Tibial nerve (tissue), 4 donors: ENCODE measurements around the gene ZNF423. TPM values are rescaled to one million over a fixed set of nuclear protein-coding genes. Genes with fewer than 3 reads are reported as not detected.

Source experiments
- DNase-seq, 2 donors: peaks; one replicate each; pipeline ENCODE4 v3.0.0-alpha.2; 2019; ENCODE audit warnings: low spot score in 2 of 2
- H3K27ac ChIP-seq, 4 donors: fragments of 200-600 bp; sonication (generic) in 3 of 4; one replicate each; pipeline ENCODE4 v1.5.1; 2017 to 2019; ENCODE audit warnings: mild to moderate bottlenecking in 1 of 4
- H3K27me3 ChIP-seq, 2 donors: fragments of 200-600 bp; sonication (generic) in 1 of 2; one replicate each; pipeline versions ENCODE4 v1.5.1 to v1.6.0; 2017 to 2019
- H3K36me3 ChIP-seq, 3 donors: fragments of 200-600 bp; sonication (generic); one replicate each; pipeline ENCODE4 v1.5.1; 2018 to 2019
- H3K4me1 ChIP-seq, 4 donors: fragments of 200-600 bp; sonication (generic) in 3 of 4; one replicate each; pipeline ENCODE4 v1.5.1; 2017 to 2019
- H3K4me3 ChIP-seq, 4 donors: fragments of 200-600 bp; sonication (generic) in 3 of 4; one replicate each; pipeline ENCODE4 v1.5.1; 2017 to 2019; ENCODE audit warnings: mild to moderate bottlenecking in 1 of 4, moderate library complexity in 1 of 4
- H3K9me3 ChIP-seq, 4 donors: fragments of 200-600 bp; sonication (generic) in 3 of 4; one replicate each; pipeline ENCODE4 v1.5.1; 2017 to 2019
- EP300 ChIP-seq, 2 donors: sonication (generic); formaldehyde crosslinking; IDR thresholded peaks; one replicate each; pipeline ENCODE4 v1.6.1; 2017; ENCODE audit warnings: antibody characterized with exemption in 2 of 2, mild to moderate bottlenecking in 1 of 2
- POLR2A ChIP-seq, 2 donors: fragments of 450-650 bp; IDR thresholded peaks; one replicate each; pipeline ENCODE4 v1.6.1; 2017; ENCODE audit warnings: antibody characterized with exemption in 2 of 2, mild to moderate bottlenecking in 2 of 2, moderate library complexity in 2 of 2
- WGBS, 2 donors: methylation state at CpG; one replicate each; pipeline ENCODE4 v1.1.5; 2018; 5-methylcytosine and 5-hydroxymethylcytosine counted together
- total RNA-seq, 4 donors: library from RNA; depleted of rRNA; stranded (reverse); fragments of >200 nt; gene quantifications; one replicate each; pipeline ENCODE4 v1.1.0, GENCODE V29; 2016
- TF ChIP-seq, protein P1 (sequence below), 5 experiments: fragments of 200-600 bp in 3 of 5; fragments of 450-650 bp in 2 of 5; sonication (generic) in 3 of 5; IDR thresholded peaks; one replicate each; pipeline ENCODE4 v1.5.1; 2016 to 2019; ENCODE audit warnings: antibody characterized with exemption in 5 of 5, mild to moderate bottlenecking in 3 of 5, moderate library complexity in 2 of 5

Gene ZNF423
- total RNA-seq, 4 donors from 2014 or later = 15.9 to 20.5 (median 18.5) TPM

DNA sequence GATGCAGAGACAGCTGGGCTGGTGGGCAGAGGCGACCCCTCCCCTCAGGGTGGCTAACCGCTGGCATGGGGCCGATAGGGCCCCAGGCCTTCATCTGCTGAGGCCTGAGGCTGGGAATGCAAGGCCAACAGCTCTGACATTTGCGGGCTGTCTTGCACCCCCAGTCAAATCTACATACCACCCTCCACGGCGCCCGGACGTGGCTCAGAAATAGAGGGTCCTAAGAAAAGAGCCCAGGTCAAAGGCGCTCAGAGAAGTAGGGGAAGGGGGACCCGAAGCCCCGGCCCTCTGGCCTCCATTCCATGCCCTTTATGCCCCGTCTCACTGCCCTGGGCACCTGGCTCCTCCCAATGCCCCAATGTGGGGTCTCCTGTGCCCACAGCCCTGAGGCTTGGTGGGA is 340.1 kb downstream of the ZNF423 start:
- TF ChIP-seq POLR2A (IDR thresholded peaks at IDR 0.05) (no peak), EP300 (IDR thresholded peaks at IDR 0.05) (no peak)
- TF ChIP-seq, protein P1, sequence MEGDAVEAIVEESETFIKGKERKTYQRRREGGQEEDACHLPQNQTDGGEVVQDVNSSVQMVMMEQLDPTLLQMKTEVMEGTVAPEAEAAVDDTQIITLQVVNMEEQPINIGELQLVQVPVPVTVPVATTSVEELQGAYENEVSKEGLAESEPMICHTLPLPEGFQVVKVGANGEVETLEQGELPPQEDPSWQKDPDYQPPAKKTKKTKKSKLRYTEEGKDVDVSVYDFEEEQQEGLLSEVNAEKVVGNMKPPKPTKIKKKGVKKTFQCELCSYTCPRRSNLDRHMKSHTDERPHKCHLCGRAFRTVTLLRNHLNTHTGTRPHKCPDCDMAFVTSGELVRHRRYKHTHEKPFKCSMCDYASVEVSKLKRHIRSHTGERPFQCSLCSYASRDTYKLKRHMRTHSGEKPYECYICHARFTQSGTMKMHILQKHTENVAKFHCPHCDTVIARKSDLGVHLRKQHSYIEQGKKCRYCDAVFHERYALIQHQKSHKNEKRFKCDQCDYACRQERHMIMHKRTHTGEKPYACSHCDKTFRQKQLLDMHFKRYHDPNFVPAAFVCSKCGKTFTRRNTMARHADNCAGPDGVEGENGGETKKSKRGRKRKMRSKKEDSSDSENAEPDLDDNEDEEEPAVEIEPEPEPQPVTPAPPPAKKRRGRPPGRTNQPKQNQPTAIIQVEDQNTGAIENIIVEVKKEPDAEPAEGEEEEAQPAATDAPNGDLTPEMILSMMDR (IDR thresholded peaks at IDR 0.05) = no peak
- no peak overlapping the region for H3K4me3 ChIP-seq
- H3K4me1 ChIP-seq = no peaks in the 10 kb centered on the region
- H3K27me3 ChIP-seq = no peaks in the 10 kb centered on the region
- no peaks in the 10 kb centered on the region for H3K36me3 ChIP-seq
- no peaks in the 10 kb centered on the region for H3K9me3 ChIP-seq
- no peak for DNase-seq
- H3K27ac ChIP-seq = no peak overlapping the region
- WGBS, 2 donors = 85 to 93% methylated on average over 11 to 12 of the region's 12 CpGs

- 78 to 84% methylated on average over 11 of the region's 11 CpGs for WGBS, 2 donors
- DNase-seq = no peak
- no peak overlapping the region for H3K27ac ChIP-seq
- no peak overlapping the region for H3K4me3 ChIP-seq
- H3K9me3 ChIP-seq = no peaks in the 10 kb centered on the region
- no peaks in the 10 kb centered on the region for H3K4me1 ChIP-seq
- H3K36me3 ChIP-seq = no peaks in the 10 kb centered on the region
- H3K27me3 ChIP-seq = no peaks in the 10 kb centered on the region
- no peak for TF ChIP-seq POLR2A (IDR thresholded peaks at IDR 0.05)
- TF ChIP-seq, protein P1 (IDR thresholded peaks at IDR 0.05) = no peak
- no peak for TF ChIP-seq EP300 (IDR thresholded peaks at IDR 0.05)
Measured at GRCh38 chr16:49515016-49515565, 340.8 kb downstream of the ZNF423 start.

DNA sequence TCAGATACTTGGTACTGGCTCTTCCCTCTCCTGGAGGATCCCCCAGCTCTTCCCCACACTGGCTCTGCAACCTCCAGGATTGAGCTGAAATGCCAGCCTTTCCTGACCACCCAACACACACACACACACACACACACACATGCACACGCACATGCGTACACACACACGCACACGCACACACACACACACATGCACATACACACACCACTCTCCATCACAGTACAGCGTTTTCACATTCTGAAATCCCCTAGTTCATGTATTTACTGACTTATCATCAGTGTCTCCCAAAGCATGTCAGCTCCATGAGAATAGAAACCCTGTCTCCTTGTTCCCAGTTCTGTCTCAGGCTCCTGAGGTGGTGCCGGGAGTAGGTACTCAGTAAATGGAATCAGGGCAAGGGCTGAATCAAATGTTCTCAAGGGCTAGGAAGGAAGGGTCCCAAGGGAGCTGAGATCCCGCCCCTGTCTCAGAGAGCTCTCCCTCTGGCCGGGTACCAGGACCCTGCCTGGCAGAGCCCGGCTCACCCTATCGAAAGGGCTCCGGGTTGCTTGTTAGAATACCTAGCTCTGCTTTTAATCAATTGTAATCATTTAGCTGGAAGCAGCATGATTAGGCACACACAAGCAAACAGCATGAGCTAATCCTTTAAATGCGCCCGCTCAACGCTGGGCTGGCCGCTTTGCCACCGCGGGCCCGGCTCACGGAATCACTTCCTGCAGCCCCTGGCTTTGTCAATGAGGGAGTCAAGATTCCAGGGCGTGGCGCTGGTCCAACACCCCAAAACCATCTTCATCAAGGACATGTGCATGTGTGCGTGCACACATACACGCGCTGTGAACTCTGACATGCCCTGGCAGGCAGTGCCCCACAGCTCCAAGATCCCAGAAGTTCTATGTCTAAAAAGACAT is 341.6 kb downstream of the ZNF423 start:
- no peak overlapping the region for H3K4me3 ChIP-seq
- no peaks in the 10 kb centered on the region for H3K4me1 ChIP-seq
- no peak overlapping the region for H3K27ac ChIP-seq
- H3K27me3 ChIP-seq = no peaks in the 10 kb centered on the region
- WGBS, 2 donors = 79 to 82% methylated on average over 24 of the region's 24 CpGs
- TF ChIP-seq, protein P1 (IDR thresholded peaks at IDR 0.05) = no peak
- TF ChIP-seq EP300 (IDR thresholded peaks at IDR 0.05) (no peak), POLR2A (IDR thresholded peaks at IDR 0.05) (no peak)
- no peaks in the 10 kb centered on the region for H3K9me3 ChIP-seq
- no peak for DNase-seq
- no peaks in the 10 kb centered on the region for H3K36me3 ChIP-seq

DNA sequence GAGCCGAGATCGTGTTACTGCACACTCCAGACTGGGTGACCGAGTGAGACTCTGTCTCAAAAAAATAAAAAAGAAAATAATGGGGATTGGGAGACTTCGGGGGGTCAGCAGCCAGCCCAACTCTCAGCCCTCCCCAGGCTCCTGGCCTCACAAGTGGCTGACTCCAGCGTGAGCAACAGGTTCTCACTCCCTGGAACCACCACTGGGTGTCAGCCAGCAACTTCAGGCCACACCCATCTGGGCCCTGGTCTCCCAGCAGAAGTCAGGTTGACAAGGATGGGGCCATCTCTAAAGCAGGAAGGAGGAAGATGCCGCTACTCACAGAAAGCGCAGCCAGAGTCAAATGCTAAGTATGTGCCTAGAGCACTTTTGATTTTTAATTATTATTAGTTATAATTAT is 342.9 kb downstream of the ZNF423 start:
- no peaks in the 10 kb centered on the region for H3K9me3 ChIP-seq
- no peaks in the 10 kb centered on the region for H3K27me3 ChIP-seq
- no peak overlapping the region for H3K4me3 ChIP-seq
- H3K27ac ChIP-seq = no peak overlapping the region
- WGBS, 2 donors = 70 to 78% methylated on average over 7 of the region's 7 CpGs
- H3K36me3 ChIP-seq = no peaks in the 10 kb centered on the region
- TF ChIP-seq, protein P1 (IDR thresholded peaks at IDR 0.05) = no peak
- TF ChIP-seq EP300 (IDR thresholded peaks at IDR 0.05) = no peak
- no peaks in the 10 kb centered on the region for H3K4me1 ChIP-seq
- no peak for DNase-seq

GRCh38 chr16:49510654-49511305 is 345.1 kb downstream of the ZNF423 start:
- Histone ChIP-seq H3K9me3 (no peaks in the 10 kb centered on the region), H3K36me3 (no peaks in the 10 kb centered on the region), H3K4me1 (no peaks in the 10 kb centered on the region), H3K27ac (no peak overlapping the region), H3K27me3 (no peaks in the 10 kb centered on the region), H3K4me3 (no peak overlapping the region)
- DNase-seq = no peak
- WGBS, 2 donors = 87 to 95% methylated on average over 15 to 25 of the region's 25 CpGs
- TF ChIP-seq, protein P1 (IDR thresholded peaks at IDR 0.05) = no peak
